ENCODE measurements around the gene STRBP. TPM values are rescaled to one million over a fixed set of nuclear protein-coding genes. Genes with fewer than 3 reads are reported as not detected.

The STRBP gene
- total RNA-seq, 1 experiment from 2014 or later: 137 TPM

DNA sequence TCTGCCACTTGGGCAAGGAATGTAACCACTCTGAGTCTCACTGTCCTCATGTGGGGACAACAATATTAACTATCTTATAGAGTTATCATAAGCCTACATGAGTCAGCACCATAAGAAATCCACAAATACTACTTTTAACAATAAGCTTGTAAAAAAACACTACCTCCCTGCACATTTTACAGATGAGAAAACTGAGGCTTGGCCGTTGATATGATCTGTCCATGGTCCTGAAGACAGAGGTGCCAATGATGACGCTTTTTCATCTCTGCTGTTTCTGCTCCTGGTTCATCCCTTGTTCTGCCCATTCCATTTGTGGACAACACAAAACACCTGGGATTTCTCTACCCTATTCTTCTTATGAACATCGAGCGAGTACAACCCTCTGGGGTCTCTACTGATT, 23.4 kb upstream of the STRBP start:
- H3K27me3 ChIP-seq (ENCODE audit: low read length): no peaks in the 10 kb centered on the region
- no peaks in the 10 kb centered on the region for H3K9me2 ChIP-seq (replicated peaks; ENCODE audit: insufficient read depth, low read length)
- no peaks in the 10 kb centered on the region for H3K79me2 ChIP-seq (ENCODE audit: low read length)

DNA sequence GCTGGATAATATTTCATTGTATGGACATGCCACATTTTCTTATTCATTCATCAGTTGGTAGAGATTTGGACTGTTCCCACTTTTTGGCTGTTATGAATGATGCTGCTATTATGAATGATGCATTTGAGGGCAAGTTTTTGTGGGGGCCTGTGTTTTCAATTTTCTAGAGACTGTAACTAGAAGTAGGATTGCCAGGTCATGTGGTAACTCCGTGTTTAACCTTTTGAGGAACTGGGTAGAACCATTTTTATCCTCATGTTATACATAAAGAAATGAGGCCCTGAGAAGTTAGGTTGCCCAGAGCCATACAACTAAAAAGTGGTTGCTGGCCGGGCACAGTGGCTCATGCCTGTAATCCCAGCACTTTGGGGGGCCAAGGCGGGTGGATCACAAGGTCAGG, 22.4 kb upstream of the STRBP start:
- DNase-seq: no peak
- no peak overlapping the region for H3K27ac ChIP-seq (ENCODE audit: low read length)
- no peaks in the 10 kb centered on the region for H3K79me2 ChIP-seq (ENCODE audit: low read length)
- H3K9ac ChIP-seq (ENCODE audit: low read length): no peak overlapping the region
- H4K20me1 ChIP-seq (ENCODE audit: insufficient read depth, low read depth, low read length): no peaks in the 10 kb centered on the region
- no peak overlapping the region for H3K4me3 ChIP-seq (ENCODE audit: low read length)
- peaks cover 4% of the 10 kb centered on the region; the same call in 1 of the 2 replicates for H3K4me1 ChIP-seq (ENCODE audit: low read length)
- no peak overlapping the region for H2AFZ ChIP-seq (ENCODE audit: low read length)
- H3K9me2 ChIP-seq (replicated peaks; ENCODE audit: insufficient read depth, low read length): no peaks in the 10 kb centered on the region
- no peaks in the 10 kb centered on the region for H3K9me3 ChIP-seq (ENCODE audit: low read length)
- no peaks in the 10 kb centered on the region for H3K36me3 ChIP-seq (ENCODE audit: insufficient read depth, low read length)
- no peak overlapping the region for H3K4me2 ChIP-seq (ENCODE audit: low read depth, low read length, poor library complexity, severe bottlenecking)
- no peaks in the 10 kb centered on the region for H3K27me3 ChIP-seq (ENCODE audit: low read length)

More for the DNA sequence above, 23.4 kb upstream of the STRBP start:
- H3K4me1 ChIP-seq (ENCODE audit: low read length): peaks cover 4% of the 10 kb centered on the region; the same call in 1 of the 2 replicates
- no peaks in the 10 kb centered on the region for H4K20me1 ChIP-seq (ENCODE audit: insufficient read depth, low read depth, low read length)
- H3K9me3 ChIP-seq (ENCODE audit: low read length): no peaks in the 10 kb centered on the region
- no peak overlapping the region for H2AFZ ChIP-seq (ENCODE audit: low read length)
- H3K4me3 ChIP-seq (ENCODE audit: low read length): no peak overlapping the region
- H3K4me2 ChIP-seq (ENCODE audit: low read depth, low read length, poor library complexity, severe bottlenecking): no peak overlapping the region
- no peaks in the 10 kb centered on the region for H3K36me3 ChIP-seq (ENCODE audit: insufficient read depth, low read length)
- no peak overlapping the region for H3K9ac ChIP-seq (ENCODE audit: low read length)
- H3K27ac ChIP-seq (ENCODE audit: low read length): no peak overlapping the region
- DNase-seq: no peak

DNA sequence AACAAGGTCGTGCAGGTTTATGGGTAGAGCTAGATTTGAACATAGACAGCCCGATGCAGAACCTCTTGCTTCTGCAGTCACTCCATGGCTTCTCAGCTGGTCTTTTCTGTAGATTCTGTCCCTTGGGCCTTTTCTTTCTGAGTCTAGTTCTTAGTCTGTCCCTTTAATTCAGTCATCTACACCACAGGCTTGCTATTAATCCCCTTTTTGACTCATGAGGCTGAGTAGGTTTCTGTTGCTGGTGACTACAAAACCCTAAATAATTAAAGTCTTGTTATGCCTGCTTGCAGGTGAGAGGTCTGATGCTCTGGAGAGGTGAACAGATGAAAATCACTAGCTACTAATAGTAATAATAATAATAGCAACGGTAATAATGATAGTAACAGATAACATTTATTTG, 19.3 kb upstream of the STRBP start:
- Histone ChIP-seq H3K9me3 (ENCODE audit: low read length) (no peaks in the 10 kb centered on the region), H3K9ac (ENCODE audit: low read length) (no peak overlapping the region), H4K20me1 (ENCODE audit: insufficient read depth, low read depth, low read length) (no peaks in the 10 kb centered on the region), H3K4me1 (ENCODE audit: low read length) (peaks cover 4% of the 10 kb centered on the region), H2AFZ (ENCODE audit: low read length) (no peak overlapping the region), H3K36me3 (ENCODE audit: insufficient read depth, low read length) (no peaks in the 10 kb centered on the region), H3K9me2 (replicated peaks; ENCODE audit: insufficient read depth, low read length) (no peaks in the 10 kb centered on the region), H3K4me3 (ENCODE audit: low read length) (no peak overlapping the region), H3K27me3 (ENCODE audit: low read length) (no peaks in the 10 kb centered on the region), H3K4me2 (ENCODE audit: low read depth, low read length, poor library complexity, severe bottlenecking) (no peak overlapping the region), H3K79me2 (ENCODE audit: low read length) (no peaks in the 10 kb centered on the region), H3K27ac (ENCODE audit: low read length) (no peak overlapping the region)
- no peak for DNase-seq

DNA sequence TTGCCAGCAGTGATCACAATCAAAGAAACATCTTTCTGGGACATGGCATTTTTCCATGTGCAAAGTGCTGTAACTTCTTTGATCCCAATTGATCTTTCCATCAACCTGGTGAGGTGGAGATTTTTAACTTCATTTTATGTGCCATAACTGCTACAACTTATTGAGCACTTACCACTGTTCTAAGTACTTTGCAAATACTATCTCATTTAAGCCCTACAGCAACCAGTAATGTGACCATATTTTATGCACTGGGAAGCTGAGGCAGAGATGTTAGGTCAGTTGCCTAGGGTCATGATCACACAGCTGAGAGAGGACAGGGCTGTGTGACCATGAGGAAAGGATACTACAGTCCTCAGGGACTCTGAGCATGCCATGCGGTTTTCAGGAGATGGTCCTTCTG, 17.9 kb upstream of the STRBP start:
- Histone ChIP-seq H3K9me2 (replicated peaks; ENCODE audit: insufficient read depth, low read length) (no peaks in the 10 kb centered on the region), H3K79me2 (ENCODE audit: low read length) (no peaks in the 10 kb centered on the region), H2AFZ (ENCODE audit: low read length) (no peak overlapping the region), H3K36me3 (ENCODE audit: insufficient read depth, low read length) (no peaks in the 10 kb centered on the region), H3K9ac (ENCODE audit: low read length) (no peak overlapping the region), H3K4me3 (ENCODE audit: low read length) (no peak overlapping the region), H3K27me3 (ENCODE audit: low read length) (no peaks in the 10 kb centered on the region), H3K4me1 (ENCODE audit: low read length) (peaks cover 11% of the 10 kb centered on the region), H3K9me3 (ENCODE audit: low read length) (no peaks in the 10 kb centered on the region), H3K27ac (ENCODE audit: low read length) (no peak overlapping the region), H3K4me2 (ENCODE audit: low read depth, low read length, poor library complexity, severe bottlenecking) (no peak overlapping the region), H4K20me1 (ENCODE audit: insufficient read depth, low read depth, low read length) (no peaks in the 10 kb centered on the region)
- no peak for DNase-seq

DNA sequence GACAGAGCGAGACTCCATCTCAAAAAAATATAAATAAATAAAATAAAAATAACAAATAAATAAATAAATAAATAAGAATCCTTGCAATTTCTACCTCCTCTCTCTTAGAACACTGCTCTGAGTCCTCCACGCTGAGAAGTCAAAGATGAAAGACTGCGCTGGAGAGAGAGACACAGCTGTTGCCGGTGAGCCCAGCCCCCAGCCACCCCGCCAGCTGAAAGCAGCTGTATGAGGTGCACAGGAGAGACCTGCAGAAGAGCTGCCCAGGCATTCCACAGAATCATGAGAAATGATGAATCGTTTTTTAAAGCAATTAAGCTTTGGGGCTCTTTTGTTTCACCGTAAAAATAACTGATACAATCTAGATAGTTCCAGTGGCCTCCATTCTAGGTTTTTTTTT, 16.3 kb upstream of the STRBP start:
- no peak overlapping the region for H3K4me3 ChIP-seq (ENCODE audit: low read length)
- peaks cover 7% of the 10 kb centered on the region; the same call in 1 of the 2 replicates for H3K4me1 ChIP-seq (ENCODE audit: low read length)
- no peak for DNase-seq
- H3K4me2 ChIP-seq (ENCODE audit: low read depth, low read length, poor library complexity, severe bottlenecking): no peak overlapping the region
- H3K27ac ChIP-seq (ENCODE audit: low read length): no peak overlapping the region
- H2AFZ ChIP-seq (ENCODE audit: low read length): no peak overlapping the region
- no peaks in the 10 kb centered on the region for H3K36me3 ChIP-seq (ENCODE audit: insufficient read depth, low read length)
- no peaks in the 10 kb centered on the region for H3K79me2 ChIP-seq (ENCODE audit: low read length)
- no peaks in the 10 kb centered on the region for H4K20me1 ChIP-seq (ENCODE audit: insufficient read depth, low read depth, low read length)
- H3K9ac ChIP-seq (ENCODE audit: low read length): no peak overlapping the region
- H3K27me3 ChIP-seq (ENCODE audit: low read length): no peaks in the 10 kb centered on the region
- no peaks in the 10 kb centered on the region for H3K9me3 ChIP-seq (ENCODE audit: low read length)
- H3K9me2 ChIP-seq (replicated peaks; ENCODE audit: insufficient read depth, low read length): no peaks in the 10 kb centered on the region

DNA sequence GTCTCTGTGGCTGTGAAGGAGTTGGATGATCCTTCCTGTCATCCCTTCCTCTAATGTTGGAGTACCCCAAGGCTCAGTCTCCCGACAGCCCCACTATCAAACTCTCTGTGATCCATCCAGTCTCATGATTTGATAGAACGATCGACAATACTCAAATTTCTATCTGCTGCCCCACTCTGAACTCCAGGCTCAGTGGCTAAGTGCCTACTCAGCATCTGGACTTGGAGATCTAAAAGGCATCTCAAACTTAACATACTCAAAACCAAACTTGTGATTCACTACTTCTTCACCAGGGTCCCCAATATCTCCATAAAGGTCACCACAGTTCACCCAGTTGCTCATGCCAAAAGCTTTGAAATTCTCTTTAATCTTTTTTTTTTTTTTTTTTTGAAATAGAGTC, 15.1 kb upstream of the STRBP start:
- Histone ChIP-seq H2AFZ (ENCODE audit: low read length) (no peak overlapping the region), H3K9me2 (replicated peaks; ENCODE audit: insufficient read depth, low read length) (no peaks in the 10 kb centered on the region), H3K79me2 (ENCODE audit: low read length) (no peaks in the 10 kb centered on the region), H3K9me3 (ENCODE audit: low read length) (no peaks in the 10 kb centered on the region), H3K27me3 (ENCODE audit: low read length) (no peaks in the 10 kb centered on the region), H3K9ac (ENCODE audit: low read length) (no peak overlapping the region), H3K36me3 (ENCODE audit: insufficient read depth, low read length) (no peaks in the 10 kb centered on the region), H3K4me1 (ENCODE audit: low read length) (peaks cover 7% of the 10 kb centered on the region; the same call in 1 of the 2 replicates), H4K20me1 (ENCODE audit: insufficient read depth, low read depth, low read length) (no peaks in the 10 kb centered on the region), H3K27ac (ENCODE audit: low read length) (no peak overlapping the region), H3K4me2 (ENCODE audit: low read depth, low read length, poor library complexity, severe bottlenecking) (no peak overlapping the region), H3K4me3 (ENCODE audit: low read length) (no peak overlapping the region)
- no peak for DNase-seq

DNA sequence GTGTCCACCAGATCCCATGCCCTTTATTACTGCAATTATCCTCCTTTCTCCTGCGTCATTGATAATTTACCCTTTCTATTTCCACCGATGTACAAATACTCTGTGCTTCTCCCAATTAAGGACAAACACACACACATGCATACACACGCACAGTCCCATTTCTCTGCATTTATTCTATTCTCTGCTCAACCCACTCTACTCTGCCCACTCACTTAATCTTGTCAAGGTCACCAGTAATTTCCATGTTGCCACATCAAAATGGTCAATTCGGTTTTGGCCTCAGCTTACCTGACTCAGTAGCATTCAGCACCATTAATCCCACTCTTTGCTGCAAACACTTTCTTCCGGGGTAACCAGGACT, 14.6 kb upstream of the STRBP start:
- Histone ChIP-seq H3K79me2 (ENCODE audit: low read length) (no peaks in the 10 kb centered on the region), H3K9me3 (ENCODE audit: low read length) (no peaks in the 10 kb centered on the region), H4K20me1 (ENCODE audit: insufficient read depth, low read depth, low read length) (no peaks in the 10 kb centered on the region), H3K9ac (ENCODE audit: low read length) (no peak overlapping the region), H3K4me2 (ENCODE audit: low read depth, low read length, poor library complexity, severe bottlenecking) (no peak overlapping the region), H3K4me3 (ENCODE audit: low read length) (no peak overlapping the region), H3K27me3 (ENCODE audit: low read length) (no peaks in the 10 kb centered on the region), H3K36me3 (ENCODE audit: insufficient read depth, low read length) (no peaks in the 10 kb centered on the region), H3K27ac (ENCODE audit: low read length) (no peak overlapping the region), H3K9me2 (replicated peaks; ENCODE audit: insufficient read depth, low read length) (no peaks in the 10 kb centered on the region), H3K4me1 (ENCODE audit: low read length) (peaks cover 7% of the 10 kb centered on the region; the same call in 1 of the 2 replicates), H2AFZ (ENCODE audit: low read length) (no peak overlapping the region)
- DNase-seq: no peak

DNA sequence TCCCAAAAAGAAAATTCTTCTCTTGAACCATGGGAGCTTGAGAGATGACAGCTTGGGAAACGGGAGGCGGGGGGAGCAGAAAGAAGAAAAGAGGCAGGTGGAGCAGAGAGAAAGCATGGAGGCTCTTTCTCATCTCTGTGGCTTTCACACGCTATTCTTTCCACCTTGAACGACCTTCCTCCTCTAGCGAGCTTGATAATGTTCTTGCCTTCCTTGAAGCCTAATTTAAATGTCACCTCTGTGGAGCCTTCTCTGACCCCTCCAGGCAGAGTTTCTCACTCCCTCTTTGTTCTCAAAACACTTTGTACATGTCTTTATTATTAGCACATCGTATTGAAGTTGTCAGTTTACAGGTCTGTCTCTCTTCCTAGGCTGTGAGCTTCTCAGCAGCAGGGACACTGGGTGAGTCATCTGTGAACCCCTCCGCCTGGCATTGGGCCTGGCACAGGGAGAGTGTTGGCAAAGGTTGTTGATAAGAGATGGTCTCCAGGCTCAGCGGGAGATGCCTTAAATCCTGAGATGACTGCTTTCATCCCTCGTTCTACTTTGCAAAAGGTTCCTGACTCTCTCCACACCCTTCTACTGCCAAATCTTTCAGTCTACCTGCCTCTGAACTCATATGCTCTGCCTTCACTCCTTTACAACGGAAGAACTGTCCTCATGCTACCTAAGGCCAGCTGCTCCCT, 14.1 kb upstream of the STRBP start:
- H3K79me2 ChIP-seq (ENCODE audit: low read length): no peaks in the 10 kb centered on the region
- no peaks in the 10 kb centered on the region for H3K27me3 ChIP-seq (ENCODE audit: low read length)
- DNase-seq: no peak
- H3K9ac ChIP-seq (ENCODE audit: low read length): no peak overlapping the region
- no peak overlapping the region for H3K4me3 ChIP-seq (ENCODE audit: low read length)
- no peak overlapping the region for H3K27ac ChIP-seq (ENCODE audit: low read length)
- H3K4me2 ChIP-seq (ENCODE audit: low read depth, low read length, poor library complexity, severe bottlenecking): no peak overlapping the region
- no peaks in the 10 kb centered on the region for H3K9me2 ChIP-seq (replicated peaks; ENCODE audit: insufficient read depth, low read length)
- H2AFZ ChIP-seq (ENCODE audit: low read length): no peak overlapping the region
- no peaks in the 10 kb centered on the region for H4K20me1 ChIP-seq (ENCODE audit: insufficient read depth, low read depth, low read length)
- H3K36me3 ChIP-seq (ENCODE audit: insufficient read depth, low read length): no peaks in the 10 kb centered on the region
- peaks cover 7% of the 10 kb centered on the region; the same call in 1 of the 2 replicates for H3K4me1 ChIP-seq (ENCODE audit: low read length)
- no peaks in the 10 kb centered on the region for H3K9me3 ChIP-seq (ENCODE audit: low read length)

Measured in Karpas-422 (cell line).